ENCODE results near the gene FUCA2. TPM values are rescaled to one million over a fixed set of nuclear protein-coding genes. Genes with fewer than 3 reads are reported as not detected.

FUCA2 gene
- polyA plus RNA-seq, 1 of the 3 experiments (the other 2 are of a cell fraction): 37.6 TPM

GRCh38 chr6:143559051-143559660 is 47.6 kb upstream of the FUCA2 start:
- peaks cover 17% of the 10 kb centered on the region for H3F3A ChIP-seq (replicated peaks; ENCODE audit: insufficient read depth)
- TF ChIP-seq CHD2 (IDR thresholded peaks at IDR 0.05; ENCODE audit: low read length, partially characterized antibody) (no peak), TCF12 (IDR thresholded peaks at IDR 0.05) (peak; percentile 6; the same call in 1 of the 2 replicates), YY1 (IDR thresholded peaks at IDR 0.05; ENCODE audit: low read depth) (no peak)
- no peaks in the 10 kb centered on the region for H3K36me3 ChIP-seq (replicated peaks in 1 of 2; ENCODE audit: control insufficient read depth in 1 of 2, insufficient read depth in 2 of 2, low read length in 1 of 2)
- H3K9me2 ChIP-seq: no peaks in the 10 kb centered on the region
- H3K27ac ChIP-seq (ENCODE audit: low read depth in 2 of 2, low read length in 1 of 2): no peak overlapping the region
- 91% methylated on average over 3 of the region's 3 CpGs for whole genome bisulfite sequencing (ENCODE audit: low lambda C conversion rate)
- H3K9ac ChIP-seq: no peak overlapping the region
- H4K20me1 ChIP-seq (ENCODE audit: insufficient read depth): no peaks in the 10 kb centered on the region
- no peak overlapping the region for H2AFZ ChIP-seq (ENCODE audit: low read depth)
- no peak overlapping the region for H3K4me2 ChIP-seq
- POLR2A ChIA-PET: no interaction called here
- H3K4me1 ChIP-seq (ENCODE audit: control insufficient read depth in 1 of 2, insufficient read depth in 2 of 2, low read depth in 1 of 2, low read length in 1 of 2): peaks cover 5 to 13% of the 10 kb centered on the region in 2 experiments; a peak in 3 of 4 replicates
- H3K4me3 ChIP-seq (ENCODE audit: low read depth in 2 of 2, low read length in 1 of 2): no peak overlapping the region
- no peaks in the 10 kb centered on the region for H3K9me3 ChIP-seq
- H3K79me2 ChIP-seq (ENCODE audit: insufficient read depth): peaks cover 9% of the 10 kb centered on the region; the same call in 1 of the 2 replicates
- CTCF ChIA-PET: interaction anchor here (0.9 to 4.5 kb wide), 3 partner anchors 9 to 454 kb away, joined by 3 to 21 read pairs (median 9); no protein-coding TSS in a partner anchor
- no peak for DNase-seq
- H3K27me3 ChIP-seq (ENCODE audit: insufficient read depth): no peaks in the 10 kb centered on the region

- ChIA-PET CTCF (interaction anchor here (1.5 to 2.4 kb wide), 2 partner anchors 19 to 457 kb away, joined by 5 to 7 read pairs; no protein-coding TSS in a partner anchor), POLR2A (no interaction called here)
- peaks cover 21% of the 10 kb centered on the region for H3K79me2 ChIP-seq (ENCODE audit: insufficient read depth)
- no peak for DNase-seq
- H3K9me2 ChIP-seq: no peaks in the 10 kb centered on the region
- peak overlapping the region; percentile 57; the same call in 1 of the 2 replicates for H3K9ac ChIP-seq
- H3K4me2 ChIP-seq: peak overlapping the region; percentile 20
- peak; percentile 73 for TF ChIP-seq JUND (IDR thresholded peaks at IDR 0.05)
- 0 out of 2 replicates have a peak, but pooled peaks have one; percentile 45 for TF ChIP-seq MAX (IDR thresholded peaks at IDR 0.05; ENCODE audit: low read depth)
- peak in 1 of 2 experiments; percentile 36; a peak in 1 of 4 replicates for TF ChIP-seq EP300 (IDR thresholded peaks at IDR 0.05; ENCODE audit: borderline replicate concordance in 1 of 2, low read depth in 1 of 2, low read length in 1 of 2)
- TF ChIP-seq TEAD4 (IDR thresholded peaks at IDR 0.05; ENCODE audit: borderline replicate concordance, insufficient read depth): peak; percentile 40; the same call in 1 of the 2 replicates
- TF ChIP-seq TCF12 (IDR thresholded peaks at IDR 0.05): peak; percentile 34; the same call in 1 of the 2 replicates
- peak; percentile 59; the same call in 1 of the 2 replicates for TF ChIP-seq FOSL2 (IDR thresholded peaks at IDR 0.05; ENCODE audit: borderline replicate concordance, low read depth)
- no peak for TF ChIP-seq RFX5 (IDR thresholded peaks at IDR 0.05; ENCODE audit: low read length)
- TF ChIP-seq TAF1 (IDR thresholded peaks at IDR 0.05; ENCODE audit: borderline replicate concordance, low read depth, low read length): no peak
- TF ChIP-seq ELF1 (IDR thresholded peaks at IDR 0.05): no peak
- peak; percentile 25; the same call in 1 of the 2 replicates for TF ChIP-seq NFIC (IDR thresholded peaks at IDR 0.05; ENCODE audit: borderline replicate concordance)
- TF ChIP-seq IRF3 (IDR thresholded peaks at IDR 0.05; ENCODE audit: low read depth, low read length): no peak
- peak; percentile 80 for TF ChIP-seq PBX3 (IDR thresholded peaks at IDR 0.05)
- no peak for TF ChIP-seq ZBTB33 (IDR thresholded peaks at IDR 0.05; ENCODE audit: borderline replicate concordance, low read depth)
- H3K4me1 ChIP-seq (ENCODE audit: control insufficient read depth in 1 of 2, insufficient read depth in 2 of 2, low read depth in 1 of 2, low read length in 1 of 2): peaks cover 5 to 13% of the 10 kb centered on the region in 2 experiments; a peak in 3 of 4 replicates
- peak overlapping the region in 1 of 2 experiments; percentile 95; a peak in 2 of 4 replicates for H3K27ac ChIP-seq (ENCODE audit: low read depth in 2 of 2, low read length in 1 of 2)
- H3K4me3 ChIP-seq (ENCODE audit: low read depth in 2 of 2, low read length in 1 of 2): no peak overlapping the region; a peak in 1 of 4 replicates
- no peaks in the 10 kb centered on the region for H4K20me1 ChIP-seq (ENCODE audit: insufficient read depth)
- no peaks in the 10 kb centered on the region for H3K9me3 ChIP-seq
- peak overlapping the region; percentile 88 for H2AFZ ChIP-seq (ENCODE audit: low read depth)
- H3K27me3 ChIP-seq (ENCODE audit: insufficient read depth): no peaks in the 10 kb centered on the region
- H3F3A ChIP-seq (replicated peaks; ENCODE audit: insufficient read depth): peaks cover 17% of the 10 kb centered on the region
- H3K36me3 ChIP-seq (replicated peaks in 1 of 2; ENCODE audit: control insufficient read depth in 1 of 2, insufficient read depth in 2 of 2, low read length in 1 of 2): no peaks in the 10 kb centered on the region
- WGBS (ENCODE audit: low lambda C conversion rate): 39% methylated on average over 6 of the region's 6 CpGs
Measured at GRCh38 chr6:143556529-143556928, 45.0 kb upstream of the FUCA2 start.

Data from SK-N-SH (cell line).